GM19351 (cell line): ENCODE data around the gene DYNLT1.
A peak's percentile ranks its signal among the peaks of the same experiment; 100 is the strongest.
"Not testable (repeated sequence)": the region's sequence is repeated elsewhere in the genome, so short reads cannot be mapped to it uniquely, and the experiment has no call there.

Experiments
- ATAC-seq: cut with Tn5 transposase; IDR thresholded peaks from one replicate; pipeline ENCODE4 v1.9.1; 2021; ENCODE audit warnings: mild to moderate bottlenecking, moderate library complexity; ENCODE audit not compliant: unreplicated experiment

Gene DYNLT1

GRCh38 chr6:158663625-158664165 is 19.2 kb upstream of the DYNLT1 start:
- ATAC-seq, result no peak

GRCh38 chr6:158662954-158663624 is 18.5 kb upstream of the DYNLT1 start:
- ATAC-seq, result no peak

DNA sequence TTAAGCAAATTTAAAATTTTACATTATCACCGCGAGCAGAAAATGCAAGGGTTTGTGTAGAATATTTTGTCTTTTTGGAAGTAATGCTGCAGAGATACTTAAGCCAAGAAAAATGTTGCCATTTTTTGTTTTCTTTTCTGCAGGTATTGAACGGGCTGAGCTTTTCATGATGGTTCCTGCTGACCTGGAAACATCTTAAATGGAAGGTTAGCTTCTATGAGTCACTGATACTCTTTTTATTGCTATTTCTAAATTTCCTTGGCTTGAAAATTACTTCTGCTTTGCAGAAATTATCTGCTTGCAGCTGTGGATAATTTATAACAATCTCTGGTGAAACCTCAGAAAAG is 18.0 kb upstream of the DYNLT1 start:
- no peak for ATAC-seq

DNA sequence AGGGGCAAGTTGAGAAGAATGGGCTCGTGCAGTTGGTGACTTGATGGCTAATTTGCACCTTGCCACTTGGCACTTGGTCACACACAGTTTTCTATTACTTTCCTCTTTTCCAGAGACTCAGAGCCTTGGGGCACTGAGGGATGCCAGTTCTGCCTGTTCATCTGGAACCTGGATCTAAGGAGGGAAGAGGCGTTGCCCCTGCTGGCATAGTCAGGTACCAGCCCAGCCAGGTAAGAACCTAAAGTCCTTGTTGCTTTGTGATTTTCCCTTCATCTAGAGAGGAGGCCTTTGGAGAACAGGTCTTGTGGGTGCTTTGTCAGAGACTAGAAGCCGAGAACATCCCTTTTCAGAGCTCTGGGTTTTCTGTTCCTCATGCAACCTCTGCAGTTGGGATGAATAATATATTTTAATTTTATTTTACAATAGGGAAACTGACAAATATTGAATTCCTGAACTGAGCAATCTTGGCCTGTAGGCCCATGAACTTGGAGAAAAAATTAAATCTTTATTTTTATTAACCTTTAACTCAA is 16.7 kb upstream of the DYNLT1 start:
- no peak for ATAC-seq

DNA sequence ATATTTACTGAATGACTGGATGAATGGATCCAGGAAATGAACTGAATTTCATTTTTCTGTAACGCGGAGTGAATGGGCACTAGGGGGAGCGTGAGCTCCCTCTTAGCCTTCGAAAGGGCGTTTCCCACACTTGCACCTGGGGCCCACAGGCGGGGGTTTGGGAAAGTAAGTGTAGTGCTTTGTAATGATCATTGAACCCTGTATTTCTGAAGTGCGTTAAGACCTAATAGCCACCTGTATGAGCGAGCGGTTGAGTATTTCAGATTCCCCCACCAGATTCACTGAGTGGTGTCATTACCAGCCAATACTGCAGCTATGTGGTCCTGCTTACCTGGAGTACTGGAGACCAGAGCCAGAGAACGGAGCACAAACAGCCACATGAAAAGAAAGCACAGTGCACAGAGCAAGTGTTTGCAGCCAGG is 15.8 kb upstream of the DYNLT1 start:
- ATAC-seq, result no peak

DNA sequence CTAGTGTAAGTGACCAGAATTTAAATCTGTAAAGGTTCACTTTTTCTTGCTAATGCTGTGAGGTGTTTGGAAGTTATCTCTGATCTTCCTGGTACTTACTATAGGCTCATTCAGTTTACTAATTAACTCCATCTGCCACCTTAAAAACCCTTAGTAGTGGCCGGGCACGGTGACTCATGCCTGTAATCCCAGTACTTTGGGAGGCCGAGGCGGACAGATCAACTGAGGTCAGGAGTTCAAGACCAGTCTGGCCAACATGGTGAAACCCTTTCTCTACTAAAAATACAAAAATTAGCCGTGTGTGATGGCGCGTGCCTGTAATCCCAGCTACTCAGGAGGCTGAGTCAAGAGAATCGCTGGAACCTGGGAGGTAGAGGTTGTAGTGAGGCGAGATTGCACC is 12.4 kb upstream of the DYNLT1 start:
- not testable (repeated sequence) for ATAC-seq

GRCh38 chr6:158655569-158656450 is 11.3 kb upstream of the DYNLT1 start:
- ATAC-seq, result no peak

DNA sequence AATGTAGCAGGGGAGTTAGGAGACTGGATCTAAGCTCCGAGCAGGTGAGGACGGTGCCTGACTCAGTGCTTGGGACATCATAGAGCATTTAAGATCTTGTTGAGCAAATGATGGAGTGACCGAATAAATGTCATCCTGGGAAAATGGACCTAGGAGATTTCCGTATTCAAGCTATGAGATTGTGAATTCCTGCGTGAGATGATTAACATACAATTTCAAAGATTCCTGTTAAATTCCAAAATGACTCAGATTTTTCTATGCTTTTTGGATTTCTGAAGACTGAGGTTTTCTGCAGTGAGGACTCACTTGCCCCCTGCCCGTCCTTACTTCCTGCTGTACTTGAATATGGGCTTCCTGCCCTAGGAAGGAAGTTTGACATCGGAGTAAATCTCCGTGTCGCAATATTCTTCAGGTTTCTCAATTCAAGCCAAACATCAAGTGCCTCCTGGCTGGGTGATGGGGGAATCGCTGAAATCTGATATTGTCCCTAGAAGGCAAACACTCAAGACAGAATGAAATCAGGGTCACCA is 10.5 kb upstream of the DYNLT1 start:
- no peak for ATAC-seq

- no peak for ATAC-seq
These were observed 10.0 kb upstream of the DYNLT1 start for GRCh38 chr6:158654498-158654897.

GRCh38 chr6:158653577-158654354 is 9.2 kb upstream of the DYNLT1 start:
- peak; percentile 38 for ATAC-seq

GRCh38 chr6:158651981-158652737 is 7.6 kb upstream of the DYNLT1 start:
- not testable (repeated sequence) for ATAC-seq

- ATAC-seq, result peak; percentile 46
These were observed 5.0 kb upstream of the DYNLT1 start, which contains the start of gene SYTL3 for GRCh38 chr6:158649289-158650143. Gene SYTL3 (plus strand): TSS chr6:158650054. CDS start chr6:158663269, 13,215 bp downstream.

DNA sequence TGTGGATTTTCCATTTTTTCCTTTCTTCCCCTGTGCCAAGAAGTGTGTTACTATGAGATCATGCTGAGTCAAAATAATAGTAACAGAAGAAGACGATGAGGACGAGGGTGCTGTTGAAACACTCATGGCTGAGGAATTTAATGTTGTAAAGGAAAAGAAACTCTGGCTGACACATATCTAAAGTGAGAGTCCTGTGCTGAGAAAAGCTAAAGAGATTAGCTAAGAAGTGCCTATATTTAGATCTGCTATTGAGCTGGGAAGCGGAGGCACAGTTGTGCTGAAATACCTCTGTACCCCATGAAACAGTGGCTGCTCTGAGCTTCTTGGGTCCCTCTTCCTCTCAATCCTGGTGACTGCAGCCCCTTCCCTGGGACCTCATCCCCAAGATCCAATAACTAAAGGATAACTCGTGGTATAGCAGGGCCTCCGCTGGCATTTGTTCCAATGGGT is 4.2 kb upstream of the DYNLT1 start:
- peak; percentile 46 for ATAC-seq

DNA sequence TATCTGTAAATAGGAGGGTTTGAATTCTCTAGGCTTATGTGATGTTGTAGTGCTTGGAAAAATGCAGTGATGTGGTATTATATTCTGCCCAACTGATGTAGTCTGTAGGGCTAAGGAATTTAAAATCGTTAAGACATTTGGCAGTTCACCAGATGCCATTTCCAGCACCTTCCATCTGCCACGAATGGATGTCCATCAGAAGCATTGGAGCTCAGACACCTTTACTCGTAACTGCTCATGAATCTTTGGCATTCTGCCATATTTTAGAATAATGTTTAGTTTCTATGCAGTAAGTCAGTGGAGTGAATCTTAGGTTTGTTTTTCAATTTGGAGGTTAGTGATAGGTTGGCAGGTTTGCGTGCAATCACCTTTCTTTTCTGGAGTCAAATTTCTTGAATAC is 3.0 kb upstream of the DYNLT1 start:
- ATAC-seq, result no peak

- ATAC-seq, result no peak
These were observed 1.7 kb upstream of the DYNLT1 start for GRCh38 chr6:158646023-158646910.

GRCh38 chr6:158645064-158646022 is 800 bp upstream of the DYNLT1 start:
- ATAC-seq, result no peak

GRCh38 chr6:158643836-158644230 is 710 bp downstream of the DYNLT1 start:
- no peak for ATAC-seq
